Esophagus muscularis mucosa (tissue), 3 donors: ENCODE measurements around the gene NOS1.

Experiments used
- CTCF ChIP-seq, 3 experiments: fragments of 200-600 bp in 2 of 3; fragments of 450-650 bp in 1 of 3; sonication (generic) in 2 of 3; IDR thresholded peaks; one replicate each; pipeline ENCODE4 v1.5.1; 2017 to 2019; ENCODE audit warnings: antibody characterized with exemption in 3 of 3, mild to moderate bottlenecking in 2 of 3, moderate library complexity in 1 of 3
- POLR2A ChIP-seq: fragments of 450-650 bp; IDR thresholded peaks from one replicate; pipeline ENCODE4 v1.6.1; 2017; ENCODE audit warnings: antibody characterized with exemption, moderate library complexity, mild to moderate bottlenecking, low read depth

- TF ChIP-seq CTCF (IDR thresholded peaks at IDR 0.05) (no peak), POLR2A (no peak)
These were observed 47.9 kb upstream of the NOS1 start for GRCh38 chr12:117409286-117409685.
